ENCODE results near the gene CDC42EP4. TPM values are rescaled to one million over a fixed set of nuclear protein-coding genes. Genes with fewer than 3 reads are reported as not detected.

The CDC42EP4 gene
- total RNA-seq, 2 experiments from 2014 or later, result 1.7 to 2.1 TPM

GRCh38 chr17:73350864-73351263, 39.1 kb upstream of the CDC42EP4 start:
- H3K27me3 Mint-ChIP-seq (ENCODE audit: low read depth), result no peaks in the 10 kb centered on the region
- CTCF ChIA-PET, result no interaction called here
- no peaks in the 10 kb centered on the region for H3K36me3 Mint-ChIP-seq (ENCODE audit: low read depth)
- H3K27ac Mint-ChIP-seq, result no peak overlapping the region
- intact Hi-C loops (cut with micrococcal nuclease), result no loop called here
- H3K4me1 Mint-ChIP-seq (ENCODE audit: low read depth), result no peaks in the 10 kb centered on the region
- no peaks in the 10 kb centered on the region for H3K9me3 Mint-ChIP-seq
- H3K4me3 Mint-ChIP-seq, result no peak overlapping the region
- DNase-seq, result no peak

GRCh38 chr17:73349647-73350046, 37.8 kb upstream of the CDC42EP4 start:
- Mint-ChIP-seq H3K27me3 (ENCODE audit: low read depth) (no peaks in the 10 kb centered on the region), H3K4me1 (ENCODE audit: low read depth) (no peaks in the 10 kb centered on the region), H3K4me3 (no peak overlapping the region), H3K36me3 (ENCODE audit: low read depth) (no peaks in the 10 kb centered on the region), H3K27ac (no peak overlapping the region), H3K9me3 (no peaks in the 10 kb centered on the region)
- intact Hi-C loops (cut with micrococcal nuclease), result no loop called here
- no peak for DNase-seq
- CTCF ChIA-PET, result interaction anchor here (1.0 kb wide), 1 partner anchor 666 kb away, joined by 3 read pairs; no protein-coding TSS in a partner anchor

GRCh38 chr17:73349138-73349537, 37.3 kb upstream of the CDC42EP4 start:
- Mint-ChIP-seq H3K27ac (no peak overlapping the region), H3K27me3 (ENCODE audit: low read depth) (no peaks in the 10 kb centered on the region), H3K9me3 (no peaks in the 10 kb centered on the region), H3K4me3 (no peak overlapping the region), H3K4me1 (ENCODE audit: low read depth) (no peaks in the 10 kb centered on the region), H3K36me3 (ENCODE audit: low read depth) (no peaks in the 10 kb centered on the region)
- CTCF ChIA-PET, result interaction anchor here (1.0 kb wide), 1 partner anchor 666 kb away, joined by 3 read pairs; no protein-coding TSS in a partner anchor
- no peak for DNase-seq
- intact Hi-C loops (cut with micrococcal nuclease), result no loop called here

- CTCF ChIA-PET, result no interaction called here
- Mint-ChIP-seq H3K36me3 (ENCODE audit: low read depth) (no peaks in the 10 kb centered on the region), H3K4me3 (no peak overlapping the region), H3K27me3 (ENCODE audit: low read depth) (no peaks in the 10 kb centered on the region), H3K27ac (no peak overlapping the region), H3K9me3 (no peaks in the 10 kb centered on the region), H3K4me1 (ENCODE audit: low read depth) (no peaks in the 10 kb centered on the region)
- intact Hi-C loops (cut with micrococcal nuclease), result no loop called here
- no peak for DNase-seq
These were observed 37.0 kb upstream of the CDC42EP4 start for GRCh38 chr17:73348829-73349095.

- Mint-ChIP-seq H3K27ac (no peak overlapping the region), H3K9me3 (no peaks in the 10 kb centered on the region), H3K4me3 (no peak overlapping the region), H3K27me3 (ENCODE audit: low read depth) (no peaks in the 10 kb centered on the region), H3K36me3 (ENCODE audit: low read depth) (no peaks in the 10 kb centered on the region), H3K4me1 (ENCODE audit: low read depth) (no peaks in the 10 kb centered on the region)
- DNase-seq, result no peak
- CTCF ChIA-PET, result no interaction called here
- intact Hi-C loops (cut with micrococcal nuclease), result no loop called here
These were observed 36.4 kb upstream of the CDC42EP4 start for GRCh38 chr17:73348018-73348828.

- Mint-ChIP-seq H3K9me3 (no peaks in the 10 kb centered on the region), H3K36me3 (ENCODE audit: low read depth) (no peaks in the 10 kb centered on the region), H3K27me3 (ENCODE audit: low read depth) (no peaks in the 10 kb centered on the region), H3K4me1 (ENCODE audit: low read depth) (no peaks in the 10 kb centered on the region), H3K27ac (no peak overlapping the region), H3K4me3 (no peak overlapping the region)
- CTCF ChIA-PET, result interaction anchor here (1.2 kb wide), 1 partner anchor 23 kb away, joined by 4 read pairs; no protein-coding TSS in a partner anchor
- intact Hi-C loops (cut with micrococcal nuclease), result no loop called here
- no peak for DNase-seq
These were observed 35.5 kb upstream of the CDC42EP4 start for GRCh38 chr17:73347351-73347750.

- DNase-seq, result no peak
- H3K4me1 Mint-ChIP-seq (ENCODE audit: low read depth), result no peaks in the 10 kb centered on the region
- CTCF ChIA-PET, result interaction anchor here (0.6 to 1.2 kb wide), 3 partner anchors 23 to 156 kb away, joined by 3 to 4 read pairs (median 4); no protein-coding TSS in a partner anchor
- H3K36me3 Mint-ChIP-seq (ENCODE audit: low read depth), result no peaks in the 10 kb centered on the region
- H3K9me3 Mint-ChIP-seq, result no peaks in the 10 kb centered on the region
- no peak overlapping the region for H3K27ac Mint-ChIP-seq
- intact Hi-C loops (cut with micrococcal nuclease), result no loop called here
- H3K4me3 Mint-ChIP-seq, result no peak overlapping the region
- H3K27me3 Mint-ChIP-seq (ENCODE audit: low read depth), result no peaks in the 10 kb centered on the region
These were observed 34.8 kb upstream of the CDC42EP4 start for GRCh38 chr17:73346501-73347162.

- intact Hi-C loops (cut with micrococcal nuclease), result no loop called here
- DNase-seq, result no peak
These were observed 32.1 kb upstream of the CDC42EP4 start for GRCh38 chr17:73343739-73344454.

GRCh38 chr17:73343168-73343634, 31.4 kb upstream of the CDC42EP4 start:
- DNase-seq, result no peak
- H3K27me3 Mint-ChIP-seq (ENCODE audit: low read depth), result no peaks in the 10 kb centered on the region
- no peak overlapping the region for H3K27ac Mint-ChIP-seq
- H3K4me3 Mint-ChIP-seq, result no peak overlapping the region
- CTCF ChIA-PET, result interaction anchor here (1.3 kb wide), 1 partner anchor 27 kb away, joined by 5 read pairs; no protein-coding TSS in a partner anchor
- H3K4me1 Mint-ChIP-seq (ENCODE audit: low read depth), result no peaks in the 10 kb centered on the region
- no peaks in the 10 kb centered on the region for H3K36me3 Mint-ChIP-seq (ENCODE audit: low read depth)
- intact Hi-C loops (cut with micrococcal nuclease), result no loop called here
- no peaks in the 10 kb centered on the region for H3K9me3 Mint-ChIP-seq

More at GRCh38 chr17:73343739-73344454, 32.1 kb upstream of the CDC42EP4 start:
- H3K4me1 Mint-ChIP-seq (ENCODE audit: low read depth), result no peaks in the 10 kb centered on the region
- no peak overlapping the region for H3K27ac Mint-ChIP-seq
- CTCF ChIA-PET, result interaction anchor here (1.0 kb wide), 1 partner anchor 89 kb away, joined by 3 read pairs; no protein-coding TSS in a partner anchor
- H3K36me3 Mint-ChIP-seq (ENCODE audit: low read depth), result no peaks in the 10 kb centered on the region
- H3K9me3 Mint-ChIP-seq, result no peaks in the 10 kb centered on the region
- no peak overlapping the region for H3K4me3 Mint-ChIP-seq
- no peaks in the 10 kb centered on the region for H3K27me3 Mint-ChIP-seq (ENCODE audit: low read depth)

- no peaks in the 10 kb centered on the region for H3K4me1 Mint-ChIP-seq (ENCODE audit: low read depth)
- H3K9me3 Mint-ChIP-seq, result no peaks in the 10 kb centered on the region
- intact Hi-C loops (cut with micrococcal nuclease), result no loop called here
- CTCF ChIA-PET, result interaction anchor here (1.3 kb wide), 1 partner anchor 27 kb away, joined by 5 read pairs; no protein-coding TSS in a partner anchor
- no peak overlapping the region for H3K27ac Mint-ChIP-seq
- no peak overlapping the region for H3K4me3 Mint-ChIP-seq
- no peaks in the 10 kb centered on the region for H3K36me3 Mint-ChIP-seq (ENCODE audit: low read depth)
- no peak for DNase-seq
- no peaks in the 10 kb centered on the region for H3K27me3 Mint-ChIP-seq (ENCODE audit: low read depth)
These were observed 30.9 kb upstream of the CDC42EP4 start for GRCh38 chr17:73342541-73343167.

GRCh38 chr17:73342050-73342522, 30.3 kb upstream of the CDC42EP4 start:
- Mint-ChIP-seq H3K9me3 (no peaks in the 10 kb centered on the region), H3K27ac (no peak overlapping the region), H3K36me3 (ENCODE audit: low read depth) (no peaks in the 10 kb centered on the region), H3K27me3 (ENCODE audit: low read depth) (no peaks in the 10 kb centered on the region), H3K4me1 (ENCODE audit: low read depth) (no peaks in the 10 kb centered on the region), H3K4me3 (no peak overlapping the region)
- intact Hi-C loops (cut with micrococcal nuclease), result no loop called here
- DNase-seq, result no peak
- CTCF ChIA-PET, result interaction anchor here (1.3 kb wide), 1 partner anchor 28 kb away, joined by 5 read pairs; no protein-coding TSS in a partner anchor
